GM19193 (cell line): ENCODE data around the gene KSR2.

ENCODE experiments used
- POLR2A ChIP-seq: IDR thresholded peaks from 4 replicates; pipeline ENCODE4 v1.6.1; 2011; ENCODE audit not compliant: insufficient read depth, insufficient read length; ENCODE audit errors: extremely low read depth

KSR2 gene

GRCh38 chr12:117968826-117969659 lies at the start of gene KSR2:
KSR2 (minus strand) TSS chr12:117968990; CDS start chr12:117968255, 735 bp downstream.
- peak; percentile 21 for TF ChIP-seq POLR2A

DNA sequence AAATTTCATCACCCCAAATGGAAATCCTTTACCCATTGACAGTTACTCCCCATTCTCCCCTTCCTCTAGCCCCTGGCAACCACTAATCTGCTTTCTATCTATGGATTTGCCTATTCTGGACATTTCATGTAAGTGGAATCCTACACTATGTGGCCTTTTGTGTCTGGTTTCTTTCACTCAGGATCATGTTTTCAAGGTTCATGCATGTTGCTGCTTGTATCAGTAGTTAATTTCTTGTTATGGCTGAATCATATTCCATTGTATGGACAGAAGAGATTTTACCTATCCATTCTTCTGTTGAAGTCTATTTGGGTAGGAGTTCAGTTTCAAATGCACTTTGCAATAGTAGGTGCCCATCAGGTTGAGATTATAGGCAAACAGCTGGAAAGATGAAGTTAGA lies 49.1 kb upstream of the KSR2 start:
- no peak for TF ChIP-seq POLR2A

DNA sequence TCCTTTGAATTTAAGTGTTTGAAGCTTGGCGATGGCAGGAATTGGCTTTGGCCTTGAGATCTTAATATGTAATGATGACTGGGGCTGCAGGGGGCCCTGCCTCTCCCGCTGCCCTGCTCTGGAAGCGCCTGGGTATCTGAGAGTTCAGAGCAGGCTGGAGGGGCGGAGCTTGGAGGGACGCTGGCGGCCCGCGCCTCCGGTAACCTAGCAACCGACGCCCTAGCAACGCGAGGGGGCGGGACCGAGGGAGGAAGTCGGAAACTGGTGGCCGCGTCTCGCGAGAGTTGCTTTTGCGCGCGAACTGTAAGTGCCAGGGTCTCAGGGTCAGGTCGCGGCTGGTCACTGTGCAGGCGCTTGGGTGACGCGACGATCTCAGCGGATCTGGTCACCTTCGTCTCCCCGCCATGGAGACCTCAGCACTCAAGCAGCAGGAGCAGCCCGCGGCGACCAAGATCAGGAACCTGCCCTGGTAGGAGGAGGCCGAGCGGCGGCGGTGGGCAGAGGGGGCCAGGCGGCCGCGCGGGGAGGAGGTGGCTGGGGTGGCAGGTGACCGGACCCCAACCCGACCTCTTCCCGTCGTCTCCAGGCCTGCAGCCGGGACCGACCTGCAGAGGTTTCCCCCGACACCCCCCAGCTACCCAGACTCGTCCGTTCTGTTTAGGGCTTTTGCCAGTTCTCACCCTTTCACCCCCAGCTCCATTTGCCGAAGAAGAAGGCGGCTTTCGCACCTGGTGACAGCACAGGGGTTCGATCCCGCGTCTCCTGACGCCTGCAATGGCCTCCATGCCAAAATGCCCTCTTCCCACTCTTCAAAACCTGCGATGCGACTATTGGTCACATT lies 47.9 kb upstream of the KSR2 start, which contains the start of gene RFC5:
TSS of gene RFC5 (plus strand) at position 280 of the 841 bp plus-strand sequence. CDS start at position 405, 125 bp downstream.
- TF ChIP-seq POLR2A: peak; percentile 91

DNA sequence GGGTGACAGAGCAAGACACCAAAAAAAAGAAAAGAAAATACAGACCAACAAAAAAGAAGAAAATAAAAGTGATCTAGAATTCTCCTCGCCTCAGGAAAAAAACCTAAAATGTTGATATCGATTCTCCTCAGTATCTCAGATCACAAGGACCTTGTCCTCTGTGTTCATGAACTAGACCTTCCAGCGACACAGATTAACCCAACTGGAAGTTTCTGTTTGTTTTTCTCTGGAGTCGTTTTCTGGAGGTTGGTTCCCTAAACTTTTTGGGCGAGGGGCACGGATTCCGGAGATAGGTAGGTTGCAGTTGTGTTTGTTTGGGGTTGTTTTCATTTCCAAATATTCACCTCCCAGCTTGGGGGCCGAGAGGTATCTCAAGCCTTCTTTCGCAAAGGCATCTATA lies 47.2 kb upstream of the KSR2 start:
- no peak for TF ChIP-seq POLR2A

GRCh38 chr12:118015306-118015705 lies 46.5 kb upstream of the KSR2 start:
- no peak for TF ChIP-seq POLR2A

GRCh38 chr12:118013283-118013682 lies 44.5 kb upstream of the KSR2 start:
- no peak for TF ChIP-seq POLR2A

GRCh38 chr12:118011961-118012360 lies 43.2 kb upstream of the KSR2 start:
- TF ChIP-seq POLR2A: no peak

GRCh38 chr12:118011377-118011776 lies 42.6 kb upstream of the KSR2 start:
- no peak for TF ChIP-seq POLR2A

GRCh38 chr12:118010903-118011302 lies 42.1 kb upstream of the KSR2 start:
- TF ChIP-seq POLR2A: no peak

DNA sequence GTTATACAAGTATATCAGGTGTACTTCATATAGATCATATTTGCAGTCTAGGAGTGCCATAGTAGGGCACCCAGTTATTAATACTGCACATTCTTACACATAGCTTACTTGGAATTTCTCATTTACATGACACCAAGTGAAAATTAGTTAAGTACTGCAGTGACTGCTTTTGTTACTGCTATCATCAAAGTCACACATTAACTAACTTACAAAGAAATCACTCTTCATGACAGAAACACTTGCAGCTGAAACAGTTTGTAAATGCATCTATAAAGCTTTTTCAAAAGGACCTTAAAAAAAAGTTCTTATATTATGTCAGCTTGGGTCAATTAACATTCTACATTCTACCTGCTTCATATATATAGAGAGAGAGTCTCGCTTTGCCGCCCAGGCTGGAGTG lies 29.9 kb upstream of the KSR2 start:
- TF ChIP-seq POLR2A: no peak

- TF ChIP-seq POLR2A: no peak
These were observed 26.0 kb upstream of the KSR2 start for GRCh38 chr12:117994551-117995438.

DNA sequence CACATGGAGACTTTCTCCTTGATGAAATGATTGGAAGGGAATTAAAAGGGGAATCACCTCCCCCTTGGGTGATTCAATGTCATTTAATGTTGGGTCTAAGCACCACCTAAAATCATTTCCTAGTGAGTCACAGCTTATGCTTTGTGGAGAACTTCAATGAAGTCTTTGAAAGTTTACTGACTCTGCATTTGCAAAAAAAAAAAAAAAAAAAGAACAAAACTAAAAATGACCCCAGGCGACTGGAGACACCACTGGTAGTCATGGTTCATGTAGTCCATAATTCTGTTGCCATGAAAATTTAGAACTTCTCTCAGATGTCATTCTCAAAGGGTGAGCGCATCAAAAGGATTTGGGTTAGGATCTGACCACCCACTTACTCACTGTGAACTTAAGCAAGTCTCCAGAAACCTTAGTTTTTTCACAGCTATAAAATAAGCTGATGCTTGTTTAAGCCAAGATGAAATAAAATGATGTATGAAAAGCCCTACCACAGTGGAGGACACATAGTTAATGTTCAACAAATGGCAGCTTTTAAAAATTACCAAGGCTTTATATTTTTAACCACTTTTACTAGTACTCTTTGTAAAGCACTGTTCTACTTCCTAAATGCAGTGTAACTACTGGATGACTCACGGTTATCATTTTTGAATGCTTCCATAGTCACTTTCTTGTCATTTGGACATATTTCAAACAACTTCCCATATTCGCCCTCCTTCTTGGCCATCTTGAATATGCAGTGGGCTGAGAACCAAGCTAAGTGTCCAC lies 18.1 kb upstream of the KSR2 start:
- TF ChIP-seq POLR2A: no peak

DNA sequence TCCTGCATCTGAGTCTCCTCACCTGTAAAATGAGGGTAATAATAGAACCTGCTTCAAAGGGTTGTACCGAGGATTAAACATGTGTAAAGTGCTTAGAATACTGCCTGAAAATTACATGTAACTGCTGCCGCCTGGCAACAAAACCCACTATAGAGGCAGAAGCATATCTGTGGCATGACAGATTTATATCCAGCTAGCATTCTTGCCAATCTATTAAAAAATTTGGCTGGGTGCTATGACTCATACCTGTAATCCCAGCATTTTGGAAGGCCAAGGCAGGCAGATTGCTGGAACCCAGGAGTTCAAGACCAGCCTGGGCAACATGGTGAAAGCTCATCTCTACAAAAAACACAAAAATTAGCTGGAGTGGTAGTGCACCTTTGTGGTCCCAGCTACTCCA lies 16.4 kb upstream of the KSR2 start:
- TF ChIP-seq POLR2A: no peak

DNA sequence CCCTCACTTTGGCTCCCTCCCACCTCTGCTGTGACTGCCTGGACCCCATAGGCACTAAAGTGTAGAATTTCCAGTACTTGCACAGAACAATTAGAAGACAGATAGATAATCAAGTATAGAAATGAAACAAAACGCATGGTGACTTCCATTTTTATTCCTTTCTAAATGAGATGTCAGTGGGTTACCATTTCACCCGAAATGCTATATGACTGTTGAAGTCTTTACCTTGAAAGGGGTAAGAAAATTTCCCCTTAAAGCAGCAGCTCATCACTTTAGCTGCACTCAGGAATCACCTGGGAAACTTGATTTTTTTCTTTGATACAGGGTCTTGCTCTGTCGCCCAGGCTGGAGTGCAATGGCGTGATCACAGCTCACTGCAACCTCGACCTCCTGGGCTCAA lies 12.5 kb upstream of the KSR2 start:
- TF ChIP-seq POLR2A: no peak
